KOPT-K1 (cell line): ENCODE results near the gene CCPG1.
"Not testable (repeated sequence)": the region's sequence is repeated elsewhere in the genome, so short reads cannot be mapped to it uniquely, and the experiment has no call there.

Experiments used
- H3K27ac ChIP-seq: fragments of 200-600 bp; sonication (generic); 2 replicates; pipeline ENCODE4 v1.5.1; 2016; ENCODE audit warnings: antibody characterized with exemption, mild to moderate bottlenecking, low read depth, low read length; ENCODE audit not compliant: poor library complexity, severe bottlenecking
- H3K36me3 ChIP-seq: fragments of 200-600 bp; sonication (generic); 2 replicates; pipeline ENCODE4 v1.5.1; 2017; ENCODE audit warnings: antibody characterized with exemption, mild to moderate bottlenecking, low read length, moderate library complexity; ENCODE audit not compliant: insufficient read depth
- H3K9me3 ChIP-seq: fragments of 200-600 bp; sonication (generic); 2 replicates; pipeline ENCODE4 v1.5.1; 2017; ENCODE audit warnings: antibody characterized with exemption, low read length, mild to moderate bottlenecking; ENCODE audit not compliant: insufficient read depth, poor library complexity, severe bottlenecking

Gene CCPG1

GRCh38 chr15:55401786-55402246 lies 6.3 kb downstream of the CCPG1 start:
- Histone ChIP-seq H3K27ac (no peak overlapping the region), H3K9me3 (no peaks in the 10 kb centered on the region), H3K36me3 (no peaks in the 10 kb centered on the region)

GRCh38 chr15:55400050-55400449 lies 8.1 kb downstream of the CCPG1 start:
- not testable (repeated sequence) for H3K27ac ChIP-seq, H3K36me3 ChIP-seq, H3K9me3 ChIP-seq

DNA sequence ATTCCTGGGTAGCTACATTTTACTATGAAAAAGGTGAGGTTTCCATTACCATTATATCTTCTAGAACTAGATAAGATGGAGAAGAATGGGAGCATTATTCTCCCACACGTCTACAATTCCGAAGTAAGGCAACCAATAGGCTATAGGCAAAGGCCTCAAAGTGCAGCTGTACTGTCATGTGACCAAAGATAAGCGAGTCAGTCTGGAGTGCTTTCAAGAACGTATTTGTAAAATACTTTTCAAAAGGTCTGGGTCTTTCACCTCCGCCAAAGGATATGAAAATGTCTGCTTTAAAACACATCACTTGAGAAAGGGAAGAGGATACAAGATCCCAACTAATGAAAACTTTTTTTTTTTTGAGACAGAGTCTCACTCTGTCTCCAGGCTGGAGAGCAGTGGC lies 9.9 kb downstream of the CCPG1 start:
- Histone ChIP-seq H3K36me3 (no peaks in the 10 kb centered on the region), H3K27ac (no peak overlapping the region), H3K9me3 (no peaks in the 10 kb centered on the region)

DNA sequence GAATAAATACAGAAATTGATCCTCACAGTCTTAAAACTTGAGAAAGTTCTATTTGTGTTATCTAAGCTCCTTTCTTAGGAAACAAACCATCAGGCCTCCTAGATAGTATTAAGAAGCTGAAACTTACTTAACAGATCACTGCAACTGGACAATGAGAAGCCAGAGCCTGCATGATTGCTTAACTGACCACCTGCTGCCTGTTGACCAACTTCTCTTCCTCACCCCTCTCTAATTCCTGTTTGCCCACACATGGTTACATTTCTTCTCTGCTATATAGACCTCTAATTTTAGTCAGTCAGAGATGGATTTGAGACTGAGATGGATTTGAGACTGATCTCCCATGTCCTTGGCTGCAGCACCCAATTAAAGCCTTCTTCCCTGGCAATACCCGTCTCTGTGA lies 13.5 kb downstream of the CCPG1 start:
- Histone ChIP-seq H3K9me3 (no peaks in the 10 kb centered on the region), H3K27ac (no peak overlapping the region), H3K36me3 (no peaks in the 10 kb centered on the region)

- Histone ChIP-seq H3K27ac (no peak overlapping the region), H3K9me3 (no peaks in the 10 kb centered on the region), H3K36me3 (no peaks in the 10 kb centered on the region)
These were observed 18.9 kb downstream of the CCPG1 start for GRCh38 chr15:55389264-55389607.

DNA sequence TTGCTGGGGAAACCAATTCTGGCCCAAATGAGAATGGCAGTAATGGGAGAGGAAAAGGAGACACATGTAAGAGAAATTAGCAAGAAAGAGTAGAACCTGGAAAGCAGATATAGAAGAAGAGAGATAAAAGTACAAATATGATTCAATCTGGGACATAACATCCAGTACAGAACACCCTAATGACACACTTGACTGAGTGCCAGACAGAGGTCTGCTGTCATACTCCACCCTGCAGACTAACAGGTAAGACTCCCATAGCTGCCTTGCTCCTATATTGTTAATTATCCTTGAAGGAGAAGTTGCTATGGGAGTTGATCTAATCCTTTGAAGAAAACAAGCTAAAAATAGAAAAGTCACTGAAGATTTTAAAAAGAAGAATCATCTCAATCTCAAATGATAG lies 21.1 kb downstream of the CCPG1 start:
- Histone ChIP-seq H3K9me3 (no peaks in the 10 kb centered on the region), H3K27ac (no peak overlapping the region), H3K36me3 (no peaks in the 10 kb centered on the region)

GRCh38 chr15:55383687-55384086 lies 24.5 kb downstream of the CCPG1 start:
- H3K36me3 ChIP-seq, result no peaks in the 10 kb centered on the region
- no peaks in the 10 kb centered on the region for H3K9me3 ChIP-seq
- no peak overlapping the region for H3K27ac ChIP-seq

DNA sequence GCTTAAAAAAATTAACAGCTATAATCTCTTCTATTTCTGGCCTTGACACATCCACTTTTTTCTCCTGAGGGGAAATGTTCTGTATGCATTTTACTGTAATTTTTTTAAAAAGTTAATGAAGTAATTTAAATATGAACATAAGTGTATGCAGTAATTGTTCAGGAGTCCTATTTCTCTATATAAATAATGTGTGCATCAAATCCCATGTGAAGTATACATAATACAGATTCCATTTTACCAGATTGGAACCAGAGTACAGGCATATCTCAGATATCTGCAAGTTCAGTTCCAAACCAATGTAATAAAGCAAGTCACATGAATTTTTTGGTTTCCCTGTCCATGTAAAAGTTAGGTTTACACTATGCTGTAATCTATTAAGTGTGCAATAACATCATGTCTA lies 26.6 kb downstream of the CCPG1 start:
- H3K36me3 ChIP-seq, result no peaks in the 10 kb centered on the region
- no peak overlapping the region for H3K27ac ChIP-seq
- no peaks in the 10 kb centered on the region for H3K9me3 ChIP-seq

DNA sequence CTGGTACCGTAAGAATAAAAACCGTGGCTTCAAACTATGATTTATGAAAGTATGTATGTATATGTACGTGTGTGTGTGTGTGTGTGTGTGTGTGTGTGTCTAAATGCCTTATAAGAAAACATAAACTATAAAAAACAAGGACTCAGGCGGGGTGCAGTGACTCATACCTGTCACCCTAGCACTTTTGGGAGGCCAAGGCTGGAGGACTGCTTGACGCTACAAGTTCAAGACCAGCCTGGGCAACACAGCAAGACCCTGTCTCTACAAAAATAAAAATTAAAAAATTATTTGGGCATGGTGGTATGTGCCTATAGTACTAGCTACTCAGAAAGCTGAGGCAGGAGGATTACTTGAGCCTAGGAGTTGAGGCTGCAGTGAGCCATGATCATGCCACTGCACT lies 29.1 kb downstream of the CCPG1 start:
- Histone ChIP-seq H3K27ac (no peak overlapping the region), H3K9me3 (no peaks in the 10 kb centered on the region), H3K36me3 (no peaks in the 10 kb centered on the region)

DNA sequence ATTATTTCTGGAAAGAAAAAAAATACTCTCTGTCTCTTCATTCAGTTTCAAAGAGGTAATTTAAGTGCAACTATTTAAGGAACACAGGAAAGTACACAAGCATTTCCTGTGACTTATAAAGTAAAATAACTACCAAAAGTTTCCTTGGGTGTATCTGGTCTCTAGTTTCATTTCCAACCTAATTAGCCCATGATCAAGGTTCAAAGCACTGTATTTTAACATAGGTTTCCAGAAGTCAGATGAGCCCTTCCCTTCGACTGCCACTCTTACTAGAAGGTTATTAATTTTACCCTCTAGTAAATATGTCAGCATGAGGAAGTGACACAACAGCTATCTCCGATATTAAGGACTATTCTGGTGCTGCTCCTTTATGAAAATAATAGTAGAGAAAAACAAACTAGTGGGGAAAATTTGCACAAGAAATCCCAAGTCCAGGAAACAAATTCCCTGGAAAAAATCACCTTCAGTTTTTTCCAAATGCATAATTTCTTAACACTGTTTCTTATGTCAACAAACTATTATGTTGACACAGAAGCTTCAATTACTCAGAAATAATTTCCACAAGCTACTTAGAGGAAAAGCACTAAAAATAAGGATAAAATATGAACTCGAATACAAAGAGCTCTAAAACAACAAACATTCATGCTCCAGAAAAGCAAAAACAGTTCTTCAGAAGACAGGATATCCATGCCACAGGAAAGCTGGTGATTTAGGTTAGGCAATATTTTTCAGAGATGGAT lies 35.3 kb downstream of the CCPG1 start:
- Histone ChIP-seq H3K27ac (no peak overlapping the region), H3K9me3 (no peaks in the 10 kb centered on the region), H3K36me3 (no peaks in the 10 kb centered on the region)

- H3K36me3 ChIP-seq, result no peaks in the 10 kb centered on the region
These were observed 41.2 kb downstream of the CCPG1 start for GRCh38 chr15:55366981-55367380.

GRCh38 chr15:55362641-55363040 lies 45.5 kb downstream of the CCPG1 start:
- Histone ChIP-seq H3K9me3 (no peaks in the 10 kb centered on the region), H3K36me3 (no peaks in the 10 kb centered on the region), H3K27ac (no peak overlapping the region)

More at GRCh38 chr15:55366981-55367380, 41.2 kb downstream of the CCPG1 start:
- Histone ChIP-seq H3K27ac (no peak overlapping the region), H3K9me3 (no peaks in the 10 kb centered on the region)

DNA sequence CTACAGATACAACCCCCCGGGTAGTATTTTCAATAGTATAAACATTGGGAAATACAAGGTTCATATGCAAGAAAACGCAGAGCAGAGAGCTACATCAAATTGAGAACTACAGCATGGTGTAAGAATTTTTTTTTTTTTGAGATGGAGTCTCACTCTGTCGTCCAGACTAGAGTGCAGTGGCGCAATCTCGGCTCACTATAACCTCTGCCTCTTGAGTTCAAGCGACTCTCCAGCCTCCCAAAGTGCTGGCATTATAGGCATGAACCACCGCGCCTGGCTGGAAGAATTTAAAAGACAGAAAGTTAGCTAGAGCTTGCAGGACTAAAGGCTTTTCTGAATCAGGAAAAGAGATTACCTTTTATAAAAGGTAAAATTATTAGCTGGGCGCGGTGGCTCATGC lies 47.1 kb downstream of the CCPG1 start:
- Histone ChIP-seq H3K36me3 (peaks cover 10% of the 10 kb centered on the region; the same call in 1 of the 2 replicates), H3K9me3 (no peaks in the 10 kb centered on the region), H3K27ac (no peak overlapping the region)

DNA sequence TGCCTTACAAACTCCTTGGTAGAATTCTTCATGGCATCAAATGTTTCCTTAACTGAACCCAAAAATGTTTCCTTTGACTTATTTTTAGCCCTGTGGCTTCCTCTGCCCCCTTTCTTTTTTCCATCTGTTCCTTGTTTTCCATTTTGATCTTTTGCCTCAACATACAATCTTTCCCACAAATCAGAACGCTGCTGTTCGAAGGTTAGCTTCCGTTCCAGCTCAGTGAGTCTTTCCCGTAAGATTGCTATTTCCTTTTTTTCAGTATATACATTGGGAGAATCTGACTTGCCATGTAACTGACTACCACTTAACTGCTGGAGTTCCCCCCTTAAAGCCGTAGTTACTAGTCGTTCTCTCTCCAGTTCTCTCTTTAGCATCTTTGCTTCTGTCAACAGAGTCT lies 47.9 kb downstream of the CCPG1 start:
- Histone ChIP-seq H3K9me3 (no peaks in the 10 kb centered on the region), H3K27ac (no peak overlapping the region), H3K36me3 (peaks cover 18% of the 10 kb centered on the region)

- Histone ChIP-seq H3K36me3 (peaks cover 29% of the 10 kb centered on the region), H3K27ac (no peak overlapping the region), H3K9me3 (no peaks in the 10 kb centered on the region)
These were observed 49.7 kb downstream of the CCPG1 start for GRCh38 chr15:55358471-55358870.

DNA sequence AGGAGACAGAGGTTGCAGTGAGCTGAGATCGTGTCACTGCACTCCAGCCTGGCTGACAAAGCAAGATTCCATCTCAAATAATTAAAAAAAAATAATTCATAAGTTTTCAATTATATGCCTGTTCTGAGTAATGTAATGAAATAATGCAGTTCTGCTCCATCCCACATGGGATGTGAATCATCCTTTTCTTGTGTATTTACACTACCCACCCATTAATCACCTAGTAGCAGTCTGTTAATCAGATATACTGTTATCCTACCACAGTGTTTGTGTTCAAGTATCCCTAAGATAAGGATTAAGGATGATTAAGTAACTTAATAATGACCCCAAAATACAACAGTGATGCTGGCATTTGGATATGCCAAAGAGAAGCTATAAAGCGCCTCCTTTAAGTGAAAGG lies 50.4 kb downstream of the CCPG1 start:
- H3K9me3 ChIP-seq, result no peaks in the 10 kb centered on the region
- H3K27ac ChIP-seq, result no peak overlapping the region
- peaks cover 29% of the 10 kb centered on the region for H3K36me3 ChIP-seq
